GM12892 (cell line): ENCODE results near the gene TDRD6.
"Not testable (repeated sequence)": the region's sequence is repeated elsewhere in the genome, so short reads cannot be mapped to it uniquely, and the experiment has no call there.

ENCODE experiments used
- POLR2A ChIP-seq: IDR thresholded peaks from 2 replicates; pipeline ENCODE4 v1.6.1; 2011; ENCODE audit warnings: low read depth, low read length, control low read depth
- POLR2AphosphoS5 ChIP-seq: IDR thresholded peaks from 2 replicates; pipeline ENCODE4 v1.6.1; 2011; ENCODE audit warnings: low read depth, low read length, control low read depth
- TAF1 ChIP-seq: IDR thresholded peaks from 2 replicates; pipeline ENCODE4 v1.6.1; 2011; ENCODE audit warnings: low read depth, mild to moderate bottlenecking, control low read depth, low read length, borderline replicate concordance

- not testable (repeated sequence) for TF ChIP-seq POLR2AphosphoS5, POLR2A, TAF1
Measured at GRCh38 chr6:46744159-46744725, 56.6 kb downstream of the TDRD6 start.
